HG03571 (cell line): ENCODE data around the gene CGGBP1.
A peak's percentile ranks its signal among the peaks of the same experiment; 100 is the strongest.
"Not testable (repeated sequence)": the region's sequence is repeated elsewhere in the genome, so short reads cannot be mapped to it uniquely, and the experiment has no call there.

ENCODE experiments used
- ATAC-seq: cut with Tn5 transposase; IDR thresholded peaks from one replicate; pipeline ENCODE4 v1.9.1; 2021; ENCODE audit not compliant: unreplicated experiment

Gene CGGBP1

DNA sequence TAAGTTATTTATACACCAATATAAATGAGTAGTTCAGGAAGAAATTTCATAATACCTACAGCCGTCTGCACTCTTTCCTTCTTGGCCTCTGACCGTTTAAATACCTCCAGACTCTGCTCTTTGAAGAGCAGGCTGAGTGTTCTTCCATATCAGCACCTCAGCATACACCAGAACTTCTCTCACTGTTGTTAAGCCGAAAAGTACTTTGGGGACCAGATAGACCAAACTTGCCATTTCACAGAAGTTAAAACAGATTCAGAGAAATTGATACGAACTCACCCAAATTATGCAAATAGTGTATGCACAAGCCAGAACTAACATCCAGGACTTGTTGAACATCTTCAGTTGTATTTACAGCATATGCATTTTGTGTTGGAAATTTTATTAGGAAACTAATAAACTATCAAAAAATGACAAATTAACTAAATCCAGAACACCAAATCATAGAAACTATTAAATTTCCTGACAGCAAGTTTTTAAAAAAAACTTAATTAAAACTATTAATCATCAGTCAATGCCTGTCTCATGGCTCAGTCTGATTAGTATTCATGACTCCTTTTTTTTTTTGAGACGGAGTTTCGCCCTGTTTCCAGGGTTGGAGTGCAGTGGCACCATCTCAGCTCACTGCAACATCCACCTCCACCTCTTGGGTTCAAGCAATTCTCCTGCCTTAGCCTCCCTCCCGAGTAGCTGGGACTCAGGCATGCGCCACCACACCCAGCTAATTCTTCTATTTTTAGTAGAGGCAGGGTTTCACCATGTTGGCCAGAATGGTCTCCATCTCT, 24.1 kb downstream of the CGGBP1 start:
- ATAC-seq, result no peak

DNA sequence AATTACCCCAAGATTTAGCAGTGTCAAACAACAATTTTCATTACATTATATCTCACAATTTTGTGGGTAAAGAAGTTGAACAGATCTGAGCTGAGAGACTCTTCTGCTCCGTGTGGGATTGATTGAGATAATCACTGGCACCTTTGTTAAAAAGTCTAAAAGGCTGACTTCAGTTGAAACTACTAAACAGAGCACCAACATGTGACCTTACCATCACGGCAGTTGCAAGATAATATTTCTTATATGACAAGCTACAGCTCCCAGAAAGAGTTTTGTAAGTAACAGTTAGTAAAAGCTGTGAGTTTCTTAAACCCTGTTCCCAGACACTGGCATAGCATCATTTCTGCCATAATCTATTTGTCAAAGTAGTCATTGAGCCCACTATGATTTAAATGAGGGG, 25.0 kb downstream of the CGGBP1 start:
- ATAC-seq, result no peak

DNA sequence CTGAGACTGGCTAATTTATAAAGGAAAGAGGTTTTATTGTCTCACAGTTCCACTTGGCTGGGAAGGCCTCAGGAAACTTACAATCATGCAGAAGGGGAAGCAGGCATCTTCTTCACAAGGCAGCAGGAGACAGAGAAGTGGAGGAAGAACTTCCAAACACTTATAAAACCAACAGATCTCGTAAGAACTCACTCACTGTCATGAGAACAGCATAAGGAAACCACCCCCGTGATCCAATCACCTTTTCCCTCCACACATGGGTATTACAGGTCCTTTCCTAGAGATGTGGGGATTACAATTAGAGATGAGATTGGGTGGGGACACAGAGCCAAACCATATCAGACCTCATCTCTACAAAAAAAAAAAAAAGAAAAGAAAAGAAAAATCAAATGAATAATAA, 25.7 kb downstream of the CGGBP1 start:
- ATAC-seq, result no peak

DNA sequence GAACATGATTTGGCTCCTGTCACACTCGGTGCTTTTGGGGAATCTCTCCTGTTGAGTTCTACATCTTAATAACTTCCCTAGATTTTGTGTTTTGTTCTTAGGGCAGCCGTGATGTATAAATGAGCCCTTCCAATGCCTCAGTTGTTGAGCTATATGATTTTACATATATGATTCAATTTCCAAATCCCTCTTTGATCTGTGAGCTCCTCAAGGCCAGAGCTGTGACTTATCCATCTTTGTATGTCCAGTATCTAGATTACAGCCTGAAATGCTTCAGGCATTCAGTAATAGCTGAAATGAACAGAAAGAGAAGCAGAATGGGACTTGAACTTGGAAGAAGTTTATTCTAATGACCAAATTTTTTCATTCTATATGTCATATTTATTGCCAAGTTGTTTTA, 26.6 kb downstream of the CGGBP1 start:
- ATAC-seq, result no peak

DNA sequence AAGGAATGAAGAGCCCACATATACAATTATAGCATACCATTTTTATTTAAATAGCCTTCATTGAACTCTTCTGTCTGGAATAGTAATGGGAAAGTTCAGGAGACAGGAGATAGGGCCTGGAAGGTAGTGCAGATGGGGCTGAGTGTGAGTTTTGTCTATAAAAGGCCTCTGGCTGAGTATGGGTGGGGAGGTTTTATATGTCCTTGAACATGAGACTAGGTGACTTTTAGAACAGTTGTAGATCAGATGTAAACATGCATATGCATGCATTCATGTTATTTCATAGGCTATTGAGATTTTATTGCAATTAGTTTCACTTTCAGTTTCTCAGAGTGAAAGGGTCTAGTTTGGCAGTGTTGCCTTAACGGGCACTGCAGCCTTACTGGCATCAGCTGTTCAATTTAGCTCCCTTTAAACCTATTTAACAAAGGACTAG, 27.1 kb downstream of the CGGBP1 start:
- peak; percentile 75 for ATAC-seq

DNA sequence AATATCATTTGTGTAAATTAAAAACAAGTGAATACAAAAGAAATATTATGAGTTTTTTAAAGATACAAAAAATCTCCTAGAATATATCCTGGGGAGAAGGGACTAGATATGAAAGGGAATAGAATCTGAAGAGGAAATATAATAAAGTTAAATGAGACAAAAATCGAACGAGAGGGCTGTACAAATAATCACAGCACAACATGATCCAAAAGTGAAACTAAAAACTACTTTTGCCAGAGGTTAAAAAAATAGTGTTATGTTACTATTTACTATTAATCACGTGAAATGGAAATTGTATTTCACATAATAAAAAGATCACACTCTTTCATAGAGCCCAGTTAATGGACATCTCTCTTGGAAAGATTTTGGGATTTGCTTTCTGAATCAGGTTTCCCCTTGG, 28.6 kb downstream of the CGGBP1 start:
- ATAC-seq, result no peak

DNA sequence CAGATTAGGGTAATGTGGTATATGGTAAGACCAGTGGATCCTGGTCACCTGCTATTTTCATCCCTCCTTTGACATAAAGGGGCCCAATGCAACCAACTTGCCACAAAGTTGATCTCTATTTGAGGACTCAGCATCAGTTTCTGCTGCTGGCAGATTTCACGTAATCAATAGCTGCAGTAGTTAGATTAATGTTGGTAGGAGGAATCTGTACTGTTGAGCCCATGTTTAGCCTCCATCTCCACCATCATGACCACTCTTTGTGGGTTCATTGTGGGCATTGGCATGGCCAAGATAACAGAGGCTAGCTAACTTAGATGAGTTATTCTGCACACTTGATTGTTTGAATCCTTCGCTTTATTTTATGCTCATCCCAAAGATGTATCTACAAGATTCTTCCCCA, 29.9 kb downstream of the CGGBP1 start:
- no peak for ATAC-seq

DNA sequence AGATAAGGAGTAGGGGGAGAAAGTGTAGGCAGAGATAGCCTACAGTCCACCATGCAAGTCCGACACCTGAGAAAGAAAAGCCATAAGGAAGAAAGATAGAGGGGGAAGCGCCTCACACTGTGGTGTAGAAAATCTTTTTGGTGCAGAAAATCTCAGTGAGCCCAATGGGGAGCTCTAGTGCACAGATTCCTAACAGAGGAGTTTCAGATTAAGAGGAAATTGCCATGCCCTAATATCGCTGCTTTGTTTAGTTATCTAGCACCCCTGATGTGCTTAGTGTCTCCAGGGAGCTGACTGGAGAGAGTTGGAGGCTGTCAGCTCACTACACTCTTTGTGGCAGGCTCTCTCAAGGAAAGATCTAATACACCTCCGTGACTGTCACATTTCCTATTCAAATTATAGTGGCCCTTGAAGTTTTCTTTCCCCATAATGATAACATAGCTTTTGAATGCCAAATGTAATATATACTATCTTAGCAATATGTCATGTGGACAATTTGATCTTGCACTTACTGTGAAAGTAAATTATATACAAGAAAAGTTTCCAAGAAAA, 33.7 kb downstream of the CGGBP1 start:
- no peak for ATAC-seq

DNA sequence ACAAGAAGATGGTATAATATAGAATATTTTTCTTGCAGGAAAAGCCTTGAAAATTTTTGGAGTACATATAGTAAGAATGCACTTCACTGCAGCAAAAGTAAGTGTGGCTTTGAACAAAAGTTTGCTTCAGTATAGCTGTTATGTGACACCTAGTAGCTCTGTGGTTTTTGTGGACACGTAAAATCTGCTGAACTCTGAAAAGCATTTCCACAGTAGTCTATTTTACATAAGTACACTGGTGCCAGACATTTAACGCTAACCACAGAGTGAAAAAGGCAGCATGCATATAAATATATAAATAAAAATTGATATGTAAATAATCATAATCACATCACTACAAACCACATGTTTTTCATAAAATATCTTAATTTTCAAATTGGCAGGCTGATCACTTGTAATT, 39.8 kb downstream of the CGGBP1 start:
- ATAC-seq, result peak; percentile 91

DNA sequence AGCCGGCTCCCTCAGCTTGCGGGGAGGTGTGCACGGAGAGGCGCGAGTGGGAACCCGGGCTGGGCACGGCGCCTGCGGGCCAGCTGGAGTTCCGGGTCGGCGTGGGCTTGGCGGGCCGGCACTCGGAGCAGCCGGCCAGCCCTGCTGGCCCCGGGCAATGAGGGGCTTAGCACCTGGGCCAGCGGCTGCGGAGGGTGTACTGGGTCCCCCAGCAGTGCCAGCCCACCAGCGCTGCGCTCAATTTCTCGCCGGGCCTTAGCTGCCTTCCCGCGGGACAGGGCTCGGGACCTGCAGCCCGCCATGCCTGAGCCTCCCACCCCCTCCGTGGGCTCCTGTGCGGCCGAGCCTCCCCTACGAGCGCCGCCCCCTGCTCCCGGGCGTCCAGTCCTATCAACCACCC, 43.1 kb downstream of the CGGBP1 start:
- not testable (repeated sequence) for ATAC-seq

DNA sequence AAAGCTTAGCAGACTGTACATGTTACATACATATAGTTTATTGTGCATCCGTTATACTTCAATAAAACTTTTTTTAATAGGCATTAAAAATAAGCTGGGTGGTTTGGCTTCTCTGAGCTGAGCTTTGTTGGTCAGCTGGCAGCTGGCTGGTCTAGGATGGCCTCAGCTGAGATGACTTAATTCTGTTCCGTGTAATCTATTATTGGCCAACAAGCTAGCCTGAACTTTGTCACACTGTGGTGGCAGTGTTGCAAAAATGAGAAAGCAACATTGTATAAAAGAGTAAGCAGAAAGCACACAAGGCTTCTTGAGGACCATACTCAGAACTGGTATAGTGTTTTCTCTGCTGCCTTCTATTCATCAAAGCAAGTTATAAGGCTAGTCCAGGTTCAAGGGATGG, 45.2 kb downstream of the CGGBP1 start:
- ATAC-seq, result no peak

DNA sequence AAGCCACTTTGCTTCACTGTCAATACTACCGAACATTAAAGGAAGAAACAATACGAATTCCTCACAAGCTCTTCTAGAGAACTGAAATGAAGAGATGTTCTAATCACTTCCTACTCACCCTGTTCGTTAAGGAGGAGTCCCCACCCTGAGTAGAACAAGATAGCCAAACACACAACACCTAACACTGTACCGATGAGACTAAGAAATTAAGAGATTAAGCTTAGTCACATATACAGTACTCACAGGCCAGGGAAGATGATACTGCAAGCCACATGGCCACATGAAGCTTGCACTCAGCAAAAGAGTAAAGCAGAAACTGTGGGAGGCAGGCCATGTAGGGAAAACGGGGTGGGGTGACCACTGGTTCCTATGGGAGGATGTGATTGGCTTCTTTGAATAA, 48.0 kb downstream of the CGGBP1 start:
- no peak for ATAC-seq

DNA sequence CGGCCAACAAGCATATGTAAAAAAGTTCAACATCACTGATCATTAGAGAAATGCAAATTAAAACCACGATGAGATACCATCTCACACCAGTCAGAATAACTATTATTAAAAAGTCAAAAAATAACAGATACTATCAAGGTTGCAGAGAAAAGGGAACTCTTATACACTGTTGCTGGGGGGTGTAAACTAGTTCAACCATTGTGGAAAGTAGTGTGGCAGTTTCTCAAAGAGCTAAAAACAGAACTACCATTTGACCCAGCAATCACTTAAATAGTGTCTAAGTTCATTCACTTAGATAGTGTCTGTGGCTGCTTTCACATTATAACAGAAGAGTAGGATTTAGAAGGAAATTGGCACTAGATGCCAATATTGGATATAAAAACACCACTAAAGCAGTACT, 49.7 kb downstream of the CGGBP1 start:
- ATAC-seq, result no peak

DNA sequence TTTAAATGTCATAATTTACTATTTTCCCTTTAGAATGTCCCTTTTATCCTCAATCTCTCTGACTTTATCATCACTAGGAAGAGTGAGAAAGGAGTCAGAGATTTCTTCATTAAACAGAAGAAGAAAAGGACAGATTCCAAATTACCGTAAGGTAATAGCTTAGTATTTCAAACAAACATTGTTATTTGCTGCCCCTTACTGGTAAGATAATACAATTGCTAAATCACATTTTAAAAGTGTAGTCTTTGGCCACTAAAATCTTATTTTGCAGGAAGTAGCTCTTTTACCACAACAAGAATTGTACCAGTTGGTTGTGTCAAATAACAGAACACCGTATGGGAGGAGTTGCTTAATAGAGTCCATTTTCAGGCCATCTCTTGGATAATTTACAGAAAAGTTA, 53.7 kb downstream of the CGGBP1 start:
- no peak for ATAC-seq

DNA sequence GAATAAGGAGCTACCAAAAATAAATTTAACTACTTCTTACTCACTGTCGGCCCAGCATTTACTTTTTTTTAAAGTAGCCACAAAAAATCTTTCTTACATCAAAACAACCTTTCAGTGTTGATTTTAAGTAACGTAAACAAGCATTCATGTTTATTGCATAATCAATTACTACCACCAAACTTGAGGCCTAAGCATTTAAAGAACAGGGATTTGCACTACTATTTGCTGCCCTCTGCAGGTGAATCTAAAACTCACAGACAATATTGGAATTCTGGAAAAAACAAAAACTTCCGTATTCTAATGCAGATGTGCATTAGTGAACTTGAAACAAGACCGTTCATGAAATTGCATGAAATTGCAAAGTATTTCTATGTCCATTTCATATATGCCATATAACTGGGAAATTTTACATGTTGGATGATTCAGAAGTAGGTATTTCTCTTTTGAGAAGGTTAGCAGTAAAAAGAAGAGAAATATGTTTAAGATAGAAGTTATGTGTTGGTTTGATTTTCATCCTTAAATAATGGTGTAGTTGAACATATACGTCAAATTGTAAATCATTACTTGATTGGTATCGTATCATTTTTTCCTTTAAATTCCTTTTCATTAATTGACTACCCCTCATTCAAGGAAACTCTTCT, 55.6 kb downstream of the CGGBP1 start:
- ATAC-seq, result no peak

DNA sequence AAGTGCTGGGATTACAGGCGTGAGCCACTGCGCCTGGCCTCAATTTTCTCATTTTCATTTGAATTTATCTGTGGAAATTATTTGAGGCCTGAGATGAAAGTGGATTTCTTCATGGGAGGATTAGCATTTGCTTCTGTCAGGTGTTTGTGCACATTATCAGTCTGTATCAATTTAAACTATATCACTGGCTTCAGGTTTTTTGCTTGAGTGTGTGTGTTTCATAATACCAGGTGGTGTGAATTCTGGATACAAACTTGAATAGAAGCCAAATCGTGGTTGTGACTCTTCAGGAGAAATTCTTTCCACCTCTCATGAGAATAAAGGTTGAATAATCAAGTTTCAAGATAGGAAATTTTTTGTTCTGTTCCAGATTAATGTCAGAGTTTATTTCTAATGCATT, 56.4 kb downstream of the CGGBP1 start:
- no peak for ATAC-seq
